GM19455 (cell line): ENCODE measurements around the gene GMFB.
"Not testable (repeated sequence)": the region's sequence is repeated elsewhere in the genome, so short reads cannot be mapped to it uniquely, and the experiment has no call there.

Source experiments
- ATAC-seq: cut with Tn5 transposase; IDR thresholded peaks from one replicate; pipeline ENCODE4 v1.9.1; 2021; ENCODE audit not compliant: unreplicated experiment

The GMFB gene

DNA sequence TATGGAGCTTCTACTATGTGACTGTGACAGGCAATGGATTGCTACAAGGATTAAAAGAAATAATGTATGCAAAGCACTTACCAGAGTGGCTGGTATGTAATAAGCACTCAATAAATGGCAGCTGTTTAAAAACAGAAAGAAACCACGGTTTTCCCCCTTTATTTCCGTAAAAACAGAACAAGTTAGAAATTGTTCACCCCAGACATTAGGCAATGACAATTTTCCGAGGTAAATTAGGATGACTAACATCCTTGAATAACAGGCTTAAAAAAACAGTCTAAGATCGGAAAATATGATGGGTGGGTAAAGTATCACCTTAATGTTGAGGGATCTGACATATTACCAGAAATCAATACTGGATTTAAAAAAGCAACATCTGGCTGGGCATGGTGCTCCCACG lies 26.7 kb downstream of the GMFB start:
- ATAC-seq, result no peak

DNA sequence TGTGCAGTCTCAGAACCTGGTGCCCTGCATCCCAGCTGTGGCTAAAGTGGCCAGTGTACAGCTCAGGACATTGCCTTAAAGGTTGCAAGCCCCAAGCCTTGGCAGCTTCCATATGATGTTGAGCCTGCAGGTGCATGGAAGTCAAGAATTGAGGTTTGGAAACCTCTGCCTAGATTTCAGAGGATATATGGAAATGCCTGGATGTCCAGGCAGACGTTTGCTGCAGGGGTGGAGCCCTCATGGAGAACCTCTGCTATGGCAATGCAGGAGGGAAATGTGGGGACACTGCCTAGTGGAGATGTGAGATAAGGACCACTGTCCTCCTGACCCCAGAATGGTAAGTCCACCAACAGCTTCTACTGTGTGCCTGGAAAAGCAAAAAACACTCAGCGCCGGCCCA lies 29.7 kb downstream of the GMFB start:
- ATAC-seq, result no peak

DNA sequence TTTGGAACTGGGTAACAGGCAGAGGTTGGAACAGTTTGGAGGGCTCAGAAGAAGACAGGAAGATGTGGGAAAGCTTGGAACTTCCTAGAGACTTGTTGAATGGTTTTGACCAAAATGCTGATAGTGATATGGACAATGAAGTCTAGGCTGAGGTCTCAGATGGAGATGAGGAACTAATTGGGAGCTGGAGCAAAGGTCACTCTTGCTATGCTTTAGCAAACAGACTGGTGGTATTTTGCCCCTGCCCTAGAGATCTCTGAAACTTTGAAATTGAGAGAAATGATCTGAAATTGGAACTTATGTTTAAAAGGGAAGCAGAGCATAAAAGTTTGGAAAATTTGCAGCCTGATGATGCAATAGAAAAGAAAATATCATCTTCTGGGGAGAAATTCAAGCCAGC lies 30.2 kb downstream of the GMFB start:
- ATAC-seq, result not testable (repeated sequence)

DNA sequence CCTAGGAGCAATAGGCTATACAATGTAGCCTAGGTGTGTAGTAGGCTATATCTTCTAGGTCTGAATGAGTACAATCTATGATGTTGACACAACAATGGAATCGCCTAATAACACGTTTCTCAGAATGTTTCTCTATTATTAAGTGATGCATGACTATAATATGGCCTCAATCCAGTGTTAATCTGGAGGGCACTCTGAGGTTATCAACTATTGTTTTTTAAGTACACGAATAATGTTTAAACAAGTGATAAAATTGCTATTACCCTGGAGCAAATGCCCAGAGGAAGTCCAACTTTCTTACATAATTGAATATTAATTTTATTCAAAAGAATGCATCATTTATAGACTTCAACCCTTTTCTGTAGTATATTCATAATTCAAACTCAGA lies 31.2 kb downstream of the GMFB start:
- ATAC-seq, result no peak

DNA sequence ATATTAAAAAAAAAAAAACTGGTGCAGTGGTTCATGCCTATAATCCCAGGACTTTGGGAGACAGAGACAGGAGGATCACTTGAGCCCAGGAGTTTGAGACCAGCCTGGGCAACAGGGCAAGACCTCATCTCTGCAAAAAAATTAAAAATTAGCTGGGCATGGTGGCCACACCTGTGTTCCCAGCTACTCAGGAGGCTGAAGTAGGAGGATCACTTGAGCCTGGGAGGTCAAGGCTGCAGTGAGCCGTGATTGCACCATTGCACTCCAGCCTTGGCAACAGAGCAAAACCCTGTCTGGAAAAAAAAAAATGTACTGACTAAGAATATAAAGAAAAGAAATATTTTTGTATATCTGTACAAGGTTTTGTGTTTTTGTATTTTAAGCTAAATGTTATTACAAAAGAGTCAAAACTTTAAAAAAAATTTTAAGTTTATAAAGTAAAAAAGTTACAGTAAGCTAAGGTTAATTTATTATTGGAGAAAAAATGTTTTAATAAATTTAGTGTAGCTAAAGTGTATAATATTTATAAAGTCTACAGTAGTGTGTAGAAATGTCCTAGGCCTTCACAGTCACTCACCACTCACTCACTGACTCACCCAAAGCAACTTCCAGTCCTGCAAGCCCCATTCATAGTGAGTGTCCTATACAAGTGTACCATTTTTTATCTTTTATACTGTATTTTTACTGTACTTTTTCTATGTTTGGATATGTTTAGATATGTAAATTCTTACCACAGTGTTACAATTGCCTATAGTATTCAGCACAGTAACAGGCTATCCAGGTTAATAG lies 31.8 kb downstream of the GMFB start:
- not testable (repeated sequence) for ATAC-seq

DNA sequence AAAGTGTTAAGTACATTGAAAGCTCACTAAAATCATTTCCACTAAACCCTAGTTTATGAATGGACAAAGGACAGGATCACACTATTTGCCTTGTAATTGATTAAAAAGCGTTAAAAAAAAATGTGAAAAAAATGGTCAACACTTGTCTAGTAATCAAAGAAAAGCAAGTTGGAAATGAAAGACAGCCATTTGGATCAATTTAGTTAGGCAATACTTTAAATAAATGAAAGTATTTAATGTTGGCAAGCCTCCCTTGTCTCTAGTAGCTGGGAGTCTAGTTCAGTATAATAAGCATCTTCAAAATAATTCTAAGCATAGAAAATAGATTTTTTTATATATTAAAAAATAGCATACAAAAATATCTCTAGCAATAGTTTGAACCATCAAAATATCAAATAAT lies 33.4 kb downstream of the GMFB start:
- ATAC-seq, result no peak

DNA sequence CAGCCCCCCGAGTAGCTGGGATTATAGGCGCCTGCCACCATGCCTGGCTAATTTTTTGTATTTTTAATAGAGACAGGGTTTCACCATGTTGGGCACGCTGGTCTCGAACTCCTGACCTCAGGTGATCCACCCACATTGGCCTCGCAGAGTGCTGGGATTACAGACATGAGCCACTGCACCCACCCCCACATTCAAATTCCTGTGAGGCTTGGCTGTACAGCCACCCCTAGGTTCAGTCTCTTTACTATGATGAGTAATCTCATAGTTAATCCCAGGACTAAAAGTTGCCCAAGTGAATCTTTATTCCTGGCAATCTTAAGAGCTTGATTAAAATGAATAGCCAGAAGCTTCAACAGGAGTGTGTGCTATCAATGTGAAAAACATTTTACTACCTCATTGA lies 34.8 kb downstream of the GMFB start:
- ATAC-seq, result not testable (repeated sequence)

DNA sequence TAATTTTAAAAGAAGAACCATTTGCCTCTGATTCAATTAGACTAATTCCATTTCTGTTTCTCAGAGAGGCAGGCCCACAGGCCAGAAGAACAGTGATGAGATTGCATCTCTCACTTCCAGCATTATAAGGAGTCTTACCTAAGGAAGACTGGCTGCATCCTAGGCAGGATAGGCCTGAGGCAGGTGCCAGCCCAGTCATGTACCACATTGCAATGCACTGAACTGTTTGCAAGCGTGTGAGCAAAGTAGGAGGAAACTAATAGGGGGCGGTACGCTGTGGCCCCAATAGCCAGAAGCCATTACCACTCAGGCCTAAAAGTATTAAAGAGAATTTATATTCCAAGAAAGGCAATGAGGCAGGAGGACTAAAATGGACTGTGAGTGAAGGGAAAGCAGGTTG lies 35.5 kb downstream of the GMFB start:
- no peak for ATAC-seq

DNA sequence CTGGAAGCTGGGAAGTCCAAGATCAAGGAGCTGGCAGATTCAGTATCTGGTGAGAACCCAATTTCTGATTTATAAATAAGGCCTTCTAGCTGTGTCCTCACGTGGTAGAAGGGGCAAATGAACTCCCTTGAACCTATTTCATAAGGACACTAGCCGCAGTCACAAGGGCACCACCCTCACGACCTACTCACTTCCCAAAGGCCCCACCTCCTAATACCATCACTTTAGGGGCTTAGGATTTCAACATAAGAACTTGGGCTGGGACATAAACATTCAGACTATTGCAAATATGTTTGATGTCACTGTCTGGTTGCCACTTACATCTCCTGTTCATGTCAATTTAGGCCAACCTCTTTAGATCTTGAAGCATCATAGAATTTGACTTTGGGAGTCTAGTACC lies 36.8 kb downstream of the GMFB start:
- no peak for ATAC-seq

DNA sequence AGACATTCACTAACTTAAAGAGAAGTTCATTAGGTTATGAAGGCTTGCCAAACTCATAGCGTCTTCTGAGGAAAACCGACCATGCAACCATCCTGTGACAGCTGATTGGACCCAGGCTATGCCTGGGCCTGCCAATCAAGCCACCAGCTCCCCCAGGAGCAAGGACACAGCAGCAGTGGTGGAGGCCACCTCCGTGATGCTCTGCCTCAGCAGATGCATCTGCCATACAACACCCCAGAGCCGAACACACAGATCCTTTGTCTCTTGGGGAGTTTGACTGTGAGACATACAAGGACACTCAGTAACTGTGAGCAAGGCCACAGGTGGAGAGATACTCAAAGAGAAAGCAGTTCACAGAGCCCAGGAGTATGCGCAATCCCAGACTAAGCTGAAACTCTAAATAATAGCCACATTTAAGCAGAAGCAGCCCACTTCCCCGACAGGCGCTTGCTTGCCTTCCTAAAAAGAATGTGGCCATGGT lies 37.6 kb downstream of the GMFB start:
- no peak for ATAC-seq

DNA sequence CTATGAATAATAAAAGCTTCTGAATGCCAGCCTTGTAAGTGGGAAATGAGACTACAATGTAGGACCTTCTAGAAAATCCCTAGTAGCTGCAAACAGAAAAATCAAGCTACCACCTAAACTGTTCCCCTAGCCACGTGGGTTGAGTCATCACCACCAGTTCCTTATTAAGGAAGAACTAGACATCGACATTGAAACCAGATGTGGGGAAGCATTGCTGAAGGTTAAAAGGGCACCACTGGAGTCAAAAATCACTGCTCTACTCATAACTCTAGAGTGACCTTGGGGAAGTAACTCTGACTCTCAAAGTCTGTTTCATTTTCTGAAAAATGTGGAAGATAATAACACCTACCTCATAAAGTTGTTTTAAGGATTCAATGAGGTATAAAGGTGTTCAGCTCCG lies 38.2 kb downstream of the GMFB start:
- no peak for ATAC-seq

DNA sequence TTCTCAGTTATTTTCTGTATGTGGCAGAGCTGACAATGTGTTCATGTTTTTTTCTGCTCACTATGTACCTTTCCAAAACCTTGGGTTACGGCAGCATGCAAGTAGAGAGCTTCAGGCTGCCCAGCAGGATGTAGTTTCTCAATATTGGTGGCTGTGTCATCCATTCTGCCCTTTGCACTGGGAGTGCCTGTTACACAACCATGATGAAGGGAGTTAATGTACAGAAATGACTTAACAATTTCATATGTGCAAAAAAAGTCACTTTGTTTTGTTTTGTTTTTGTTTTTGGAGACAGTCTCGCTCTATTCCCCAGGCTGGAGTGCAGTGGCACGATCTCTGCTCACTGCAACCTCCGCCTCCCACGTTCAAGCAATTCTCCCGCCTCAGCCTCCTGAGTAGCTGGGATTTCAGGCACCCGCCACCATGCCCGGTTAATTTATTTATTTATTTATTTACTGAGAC lies 41.5 kb downstream of the GMFB start:
- no peak for ATAC-seq

DNA sequence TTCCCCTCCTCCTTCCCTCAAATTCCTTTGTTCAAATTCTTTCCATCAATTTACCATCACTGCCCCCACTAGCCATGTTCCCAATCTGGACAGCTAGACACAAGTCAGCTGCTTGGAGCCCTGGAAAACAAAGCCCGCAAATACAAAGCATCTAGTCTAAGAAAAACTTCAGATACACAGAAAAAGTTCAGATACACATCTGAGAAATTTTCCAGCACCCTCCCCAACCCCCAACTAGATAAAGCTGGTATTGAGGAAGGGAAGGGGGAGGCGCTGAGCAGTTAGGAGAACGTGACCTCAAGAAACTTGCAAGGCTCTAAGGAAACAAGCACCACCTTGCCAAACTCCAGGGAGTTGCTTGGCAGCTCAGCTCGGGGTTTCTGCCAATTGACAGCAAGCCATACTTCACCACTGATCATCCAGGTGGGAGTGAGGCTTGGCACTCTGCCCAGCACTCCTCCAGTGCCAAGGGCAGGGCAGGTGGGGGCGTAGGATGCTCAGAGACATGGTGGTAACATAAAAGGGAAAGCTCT lies 42.6 kb downstream of the GMFB start:
- ATAC-seq, result no peak

DNA sequence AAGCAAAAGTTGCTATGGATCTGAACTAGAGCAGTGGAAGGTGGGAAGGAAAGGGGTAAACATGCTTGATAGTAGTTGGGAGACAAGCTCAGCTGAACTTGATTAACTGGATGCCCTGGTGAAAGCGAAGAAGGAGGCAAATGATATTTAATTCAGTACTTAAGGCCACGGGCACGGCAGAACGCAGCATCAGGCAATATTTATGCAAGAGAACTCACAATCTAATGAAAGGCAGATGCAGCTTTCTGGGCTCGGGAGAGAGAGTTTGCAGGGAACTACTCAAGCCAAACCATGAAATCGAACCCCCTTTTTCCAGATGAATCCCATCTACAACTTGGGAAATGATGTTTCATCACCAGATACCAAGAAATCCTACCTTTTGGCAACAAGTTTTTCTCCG lies 44.1 kb downstream of the GMFB start:
- no peak for ATAC-seq

DNA sequence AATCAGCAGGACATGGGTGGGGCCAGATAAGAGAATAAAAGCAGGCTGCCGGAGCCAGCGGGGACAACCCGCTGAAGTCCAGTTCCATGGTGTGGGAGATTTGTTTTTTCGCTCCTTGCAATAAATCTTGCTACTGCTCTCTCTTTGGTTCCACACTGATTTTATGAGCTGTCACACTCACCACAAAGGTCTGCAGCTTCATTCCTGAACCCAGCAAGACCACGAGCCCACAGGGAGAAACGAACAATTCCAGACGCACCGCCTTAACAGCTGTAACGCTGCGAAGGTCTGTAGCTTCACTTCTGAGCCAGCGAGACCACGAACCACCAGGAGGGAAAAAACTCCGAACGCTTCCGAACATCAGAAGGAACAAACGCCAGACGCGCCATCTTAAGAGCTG lies 44.8 kb downstream of the GMFB start:
- no peak for ATAC-seq

DNA sequence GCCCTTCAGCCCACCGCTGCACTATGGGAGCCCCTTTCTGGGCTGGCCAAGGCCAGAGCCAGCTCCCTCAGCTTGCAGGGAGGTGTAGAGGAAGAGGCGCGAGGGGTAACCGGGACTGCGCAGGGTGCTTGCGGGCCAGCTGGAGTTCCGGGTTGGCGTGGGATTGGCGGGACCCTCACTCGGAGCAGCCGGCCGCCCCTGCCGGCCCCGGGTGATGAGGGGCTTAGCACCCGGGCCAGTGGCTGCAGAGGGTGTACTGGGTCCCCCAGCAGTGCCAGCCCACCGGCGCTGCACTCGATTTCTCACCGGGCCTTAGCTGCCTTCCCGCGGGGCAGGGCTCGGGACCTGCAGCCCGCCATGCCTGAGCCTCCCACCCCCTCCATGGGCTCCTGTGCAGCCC lies 45.8 kb downstream of the GMFB start:
- not testable (repeated sequence) for ATAC-seq

DNA sequence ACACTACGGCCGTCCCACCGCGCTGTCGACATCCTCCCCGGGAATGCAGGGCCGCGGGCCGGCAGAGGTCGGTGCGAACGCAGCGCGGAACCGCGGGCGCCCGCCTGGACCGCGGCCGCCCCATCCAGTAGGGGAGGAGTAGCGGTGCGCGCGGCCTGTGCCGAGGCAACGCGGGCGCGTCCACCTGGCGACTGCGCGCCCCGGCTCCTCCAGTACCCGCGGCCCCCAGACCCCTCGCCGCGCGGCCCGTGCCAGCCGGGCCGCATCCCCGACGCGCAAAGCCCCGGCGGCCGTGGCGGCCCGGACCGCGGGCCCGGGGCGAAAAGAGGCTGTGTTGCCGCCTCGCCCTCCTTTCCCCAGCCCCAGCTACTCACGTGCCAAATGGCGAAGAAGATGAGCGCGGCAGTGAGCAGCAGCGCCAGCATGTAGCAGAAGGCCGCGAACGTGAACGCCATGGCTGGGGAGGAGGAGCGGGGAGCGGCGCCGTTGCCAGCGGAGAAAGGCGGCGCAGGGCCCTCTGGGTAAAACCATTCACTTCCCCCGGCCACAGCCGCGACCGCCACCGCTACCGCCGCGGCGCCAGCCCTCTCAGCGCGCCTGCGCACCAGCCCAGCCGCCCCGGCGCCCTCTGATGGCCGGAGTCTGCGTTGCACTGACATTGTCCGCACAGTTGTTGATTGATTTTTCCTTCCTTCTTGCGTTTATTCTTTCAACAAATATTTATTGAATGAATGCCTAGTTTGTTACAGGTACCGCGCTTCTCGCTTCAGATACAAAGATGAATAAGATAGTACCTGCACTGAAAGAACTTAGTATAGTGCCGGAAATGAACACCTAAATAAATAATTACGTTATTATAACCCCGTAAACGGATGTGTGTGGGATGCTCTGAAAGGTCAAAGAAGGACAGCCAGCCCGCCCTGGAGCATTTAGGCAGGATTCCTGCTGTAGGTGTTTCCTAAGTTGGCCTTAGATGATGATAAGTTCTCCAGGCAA lies 47.6 kb downstream of the GMFB start, which contains the start of gene CNIH1:
CNIH1 (minus strand) TSS at position 502 of the 996 bp plus-strand sequence; CDS start at position 455, 47 bp downstream.
- ATAC-seq, result peak; percentile 93

DNA sequence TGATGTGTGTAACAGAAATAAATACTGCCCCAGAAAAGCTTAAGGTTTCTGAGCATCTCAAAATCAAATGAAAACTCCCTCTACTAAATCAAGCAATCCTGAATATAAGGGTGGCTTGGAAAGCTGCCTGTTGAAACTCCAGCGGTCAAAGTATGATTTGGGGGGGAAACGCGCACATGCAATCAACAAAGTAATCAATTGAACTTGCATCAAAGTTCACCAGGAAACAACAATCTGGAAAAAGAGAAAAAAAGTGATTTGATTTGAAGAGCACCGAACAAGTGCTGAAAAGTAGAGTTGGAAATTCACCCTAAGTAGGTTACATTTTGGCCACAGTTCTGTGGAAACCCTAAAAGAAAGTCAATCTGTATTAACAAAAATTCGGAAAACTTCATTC lies 48.3 kb downstream of the GMFB start:
- ATAC-seq, result no peak

DNA sequence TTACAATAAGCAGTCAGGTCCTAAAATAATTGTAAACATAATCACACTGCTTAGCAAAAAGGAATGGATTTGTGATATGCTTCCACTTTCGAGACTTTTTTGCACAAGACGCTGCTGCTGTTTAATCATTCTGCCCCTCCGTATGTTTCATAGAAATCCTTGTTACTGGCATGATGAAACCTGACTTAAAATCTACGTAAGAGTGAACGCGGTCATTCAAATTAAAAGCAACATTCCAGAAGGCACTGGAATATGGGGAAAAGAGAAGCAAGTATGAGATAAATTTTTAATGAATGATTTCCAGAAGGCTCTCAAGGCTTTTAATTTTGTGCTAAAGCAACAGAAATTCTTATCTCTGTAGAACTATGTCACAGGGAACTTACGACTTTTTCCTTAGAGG lies 48.7 kb downstream of the GMFB start:
- no peak for ATAC-seq

DNA sequence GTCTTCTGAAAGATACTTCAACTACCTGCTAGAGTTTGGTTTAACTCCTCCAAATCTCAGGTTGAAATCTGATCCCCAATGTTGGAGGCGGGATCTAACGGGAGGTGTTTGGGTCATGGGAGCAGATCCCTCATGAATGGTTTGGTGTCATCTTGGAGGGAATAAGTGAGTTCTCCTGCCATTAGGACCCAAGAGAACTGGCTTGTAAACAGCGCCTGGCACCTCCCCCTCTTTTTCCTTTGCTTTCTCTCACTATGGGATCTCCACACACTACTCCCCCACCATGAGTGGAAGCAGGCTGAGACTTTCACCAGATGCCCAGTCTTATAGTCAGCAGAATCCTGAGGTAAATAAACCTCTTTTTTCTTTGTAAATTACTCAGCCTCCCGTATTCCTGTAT lies 50.1 kb downstream of the GMFB start:
- ATAC-seq, result no peak

DNA sequence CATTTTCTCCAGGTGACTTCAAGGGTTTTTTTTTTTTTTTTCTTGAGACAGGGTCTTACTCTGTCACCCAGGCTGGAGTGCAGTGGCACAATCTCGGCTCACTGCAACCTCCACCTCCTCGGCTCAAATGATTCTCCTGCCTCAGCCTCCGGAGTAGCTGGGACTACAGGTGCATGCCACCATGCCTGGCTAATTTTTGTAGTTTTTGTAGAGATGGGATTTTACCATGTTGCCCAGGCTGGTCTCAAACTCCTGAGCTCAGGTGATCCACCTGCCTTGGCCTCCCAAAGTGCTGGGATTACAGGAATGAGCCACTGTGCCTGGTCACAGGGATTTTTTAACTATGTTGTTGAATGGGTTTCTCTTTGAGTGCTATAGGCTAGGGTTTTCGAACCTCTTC lies 50.8 kb downstream of the GMFB start:
- not testable (repeated sequence) for ATAC-seq
